ENCODE data around the gene TSPAN4.

The TSPAN4 gene

GRCh38 chr11:893008-893654 lies 50.5 kb downstream of the TSPAN4 start:
- DNase-seq = no peak

GRCh38 chr11:894575-895201 lies 52.0 kb downstream of the TSPAN4 start:
- DNase-seq = no peak

- no peak for DNase-seq
Observed at GRCh38 chr11:895331-896110, 52.9 kb downstream of the TSPAN4 start.

GRCh38 chr11:897253-898142 lies 54.8 kb downstream of the TSPAN4 start:
- DNase-seq = no peak

- peak; percentile 18 for DNase-seq
Observed at GRCh38 chr11:898143-898511, 55.5 kb downstream of the TSPAN4 start.

- no peak for DNase-seq
Observed at GRCh38 chr11:898540-899190, 56.0 kb downstream of the TSPAN4 start.

- DNase-seq = no peak
Observed at GRCh38 chr11:899724-900123, 57.1 kb downstream of the TSPAN4 start.

GRCh38 chr11:900545-900944 lies 57.9 kb downstream of the TSPAN4 start:
- no peak for DNase-seq

GRCh38 chr11:901452-902061 lies 58.9 kb downstream of the TSPAN4 start:
- no peak for DNase-seq

- DNase-seq = no peak
Observed at GRCh38 chr11:904380-904779, 61.7 kb downstream of the TSPAN4 start.

GRCh38 chr11:905952-906351 lies 63.3 kb downstream of the TSPAN4 start:
- DNase-seq = no peak

- DNase-seq = no peak
Observed at GRCh38 chr11:907668-908067, 65.0 kb downstream of the TSPAN4 start.

GRCh38 chr11:908273-908672 lies 65.6 kb downstream of the TSPAN4 start:
- no peak for DNase-seq

GRCh38 chr11:909406-909805 lies 66.8 kb downstream of the TSPAN4 start:
- no peak for DNase-seq

GRCh38 chr11:910044-910588 lies 67.5 kb downstream of the TSPAN4 start:
- no peak for DNase-seq

GRCh38 chr11:910589-911030 lies 68.0 kb downstream of the TSPAN4 start, which contains the start of gene CHID1:
Gene CHID1, minus strand, starts transcription at chr11:910810. Its CDS starts 5,994 bp downstream, at chr11:904816.
- peak; percentile 76 for DNase-seq

GRCh38 chr11:911031-911889 lies 68.6 kb downstream of the TSPAN4 start:
- peak; percentile 73 for DNase-seq

- no peak for DNase-seq
Observed at GRCh38 chr11:911890-912219, 69.2 kb downstream of the TSPAN4 start.

GRCh38 chr11:912266-912665 lies 69.6 kb downstream of the TSPAN4 start:
- no peak for DNase-seq

GRCh38 chr11:913043-913442 lies 70.4 kb downstream of the TSPAN4 start:
- no peak for DNase-seq

GRCh38 chr11:914204-914603 lies 71.6 kb downstream of the TSPAN4 start:
- no peak for DNase-seq
